GM21360 (cell line): ENCODE results near the gene SNX8.
"Not testable (repeated sequence)": the region's sequence is repeated elsewhere in the genome, so short reads cannot be mapped to it uniquely, and the experiment has no call there.

ENCODE experiments used
- ATAC-seq: cut with Tn5 transposase; IDR thresholded peaks from one replicate; pipeline ENCODE4 v1.9.1; 2021; ENCODE audit warnings: mild to moderate bottlenecking, moderate library complexity; ENCODE audit not compliant: unreplicated experiment

The SNX8 gene

DNA sequence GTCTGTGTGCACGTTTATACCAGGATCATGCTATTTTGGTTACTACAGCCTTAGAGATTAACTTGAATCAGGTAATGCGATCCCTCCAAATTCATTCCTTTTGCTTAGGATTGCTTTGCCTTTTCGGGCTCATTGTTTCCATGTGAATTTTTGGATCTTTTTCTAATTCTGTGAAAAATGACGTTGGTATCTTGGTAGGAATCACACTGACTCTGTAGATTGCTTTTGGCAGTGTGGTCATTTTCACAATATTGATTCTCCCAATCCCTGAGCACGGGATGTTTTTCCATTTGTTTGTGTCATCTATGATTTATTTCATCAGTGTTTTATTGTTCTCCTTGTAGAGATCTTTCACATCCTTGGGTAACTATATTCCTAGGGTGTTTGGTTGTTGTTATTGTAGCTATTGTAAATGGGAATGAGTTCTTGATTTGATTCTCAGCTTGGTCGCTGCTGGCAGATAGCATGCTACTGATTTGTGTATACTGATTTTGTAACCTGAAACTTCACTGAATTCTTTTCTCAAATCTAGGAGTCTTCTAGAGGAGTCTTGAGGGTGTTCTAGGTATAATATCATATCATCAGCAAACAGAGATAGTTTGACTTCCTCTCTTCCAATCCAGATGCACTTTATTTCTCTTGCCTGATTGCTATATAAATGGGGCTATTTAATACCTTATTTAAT lies 18.2 kb downstream of the SNX8 start:
- no peak for ATAC-seq

DNA sequence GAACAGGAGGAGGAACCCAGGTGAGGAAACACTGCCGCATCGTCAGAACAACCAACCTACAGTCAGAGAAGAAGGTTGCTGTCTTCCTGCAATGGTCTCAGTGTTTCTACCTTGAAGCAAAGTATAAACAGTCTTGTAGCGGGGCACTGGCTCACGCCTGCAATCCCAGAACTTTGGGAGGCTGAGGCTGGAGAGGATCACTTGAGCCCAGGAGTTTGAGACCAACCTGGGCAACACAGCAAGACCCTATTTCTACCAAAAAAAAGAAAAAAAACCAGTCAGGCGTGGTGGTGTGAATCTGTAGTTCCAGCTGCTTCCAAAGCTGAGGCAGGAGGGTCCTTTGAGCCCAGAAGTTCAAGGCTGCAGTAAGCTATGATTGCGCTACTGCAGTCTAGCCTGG lies 23.4 kb downstream of the SNX8 start:
- no peak for ATAC-seq

- ATAC-seq: no peak
Measured at GRCh38 chr7:2289621-2290020, 24.6 kb downstream of the SNX8 start.

DNA sequence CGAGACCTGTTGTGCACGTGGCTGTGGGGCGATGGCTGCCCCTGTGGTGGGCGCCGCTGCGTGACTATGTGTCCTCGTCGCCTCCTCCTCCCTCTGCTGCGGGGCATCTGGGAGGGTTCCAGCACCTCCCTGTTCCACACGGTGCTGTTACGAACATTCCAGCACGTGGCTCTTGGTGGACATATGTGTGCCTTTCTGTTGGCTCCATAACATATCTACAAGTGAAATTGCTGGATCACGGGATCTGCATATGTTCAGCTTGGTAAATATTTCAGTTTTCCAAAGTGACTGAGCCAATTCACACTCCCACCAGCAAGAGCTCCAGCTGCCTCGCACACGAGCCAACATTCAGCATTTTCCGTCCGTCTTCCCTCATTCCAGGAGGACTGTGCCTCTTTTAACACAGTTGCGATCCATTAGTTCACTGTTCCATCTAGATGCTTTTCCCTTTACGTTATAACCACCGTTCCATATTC lies 25.1 kb downstream of the SNX8 start:
- no peak for ATAC-seq

GRCh38 chr7:2288503-2288902 lies 25.7 kb downstream of the SNX8 start:
- ATAC-seq: peak; percentile 68

- ATAC-seq: no peak
Measured at GRCh38 chr7:2287745-2288144, 26.5 kb downstream of the SNX8 start.

DNA sequence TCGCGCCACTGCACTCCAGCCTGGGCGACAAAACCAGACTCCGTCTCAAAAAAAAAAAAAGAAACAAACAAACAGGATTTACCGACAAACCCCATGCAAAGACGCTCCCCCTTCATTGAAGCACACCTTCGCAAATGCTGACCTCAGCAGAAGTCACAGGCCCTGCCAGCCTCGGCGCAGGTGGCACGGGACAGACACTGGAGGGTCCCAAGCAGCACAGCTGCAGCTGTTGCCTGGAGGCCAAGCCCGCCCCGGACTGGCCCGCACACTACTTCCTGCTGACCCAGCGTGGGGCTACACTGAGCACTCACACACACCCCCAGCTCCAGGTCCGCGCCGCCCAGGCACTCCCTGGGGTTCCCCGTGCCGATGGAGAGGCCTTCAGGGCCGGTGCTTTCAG lies 31.2 kb downstream of the SNX8 start:
- no peak for ATAC-seq

DNA sequence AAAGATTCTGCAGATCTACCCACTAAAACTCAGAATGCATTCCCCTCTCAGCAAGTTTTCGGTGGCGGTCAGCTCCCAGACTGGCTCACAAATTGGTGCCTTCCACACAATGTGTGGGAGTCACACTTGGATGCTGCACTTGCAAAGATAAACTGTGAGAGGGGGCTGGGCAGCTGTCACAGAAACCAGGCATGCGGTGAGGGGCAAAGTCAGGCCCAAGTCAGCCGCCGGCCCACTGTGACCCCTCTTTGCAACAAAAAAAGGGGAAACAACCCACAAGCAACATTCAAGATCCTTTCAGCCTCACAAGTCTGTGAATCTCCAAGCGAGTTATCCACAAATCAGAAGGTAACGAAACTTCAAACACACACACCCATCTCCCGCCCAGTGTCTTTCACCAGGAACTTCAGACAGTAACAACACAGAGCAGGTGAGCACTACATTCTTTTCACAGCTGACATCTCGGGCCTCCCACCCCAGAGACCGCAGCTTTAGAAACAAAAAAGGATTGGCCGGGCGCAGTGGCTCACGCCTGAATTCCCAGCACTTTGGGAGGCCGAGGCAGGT lies 32.0 kb downstream of the SNX8 start:
- no peak for ATAC-seq

GRCh38 chr7:2281541-2281940 lies 32.7 kb downstream of the SNX8 start:
- ATAC-seq: no peak

- ATAC-seq: no peak
Measured at GRCh38 chr7:2280424-2280823, 33.8 kb downstream of the SNX8 start.

DNA sequence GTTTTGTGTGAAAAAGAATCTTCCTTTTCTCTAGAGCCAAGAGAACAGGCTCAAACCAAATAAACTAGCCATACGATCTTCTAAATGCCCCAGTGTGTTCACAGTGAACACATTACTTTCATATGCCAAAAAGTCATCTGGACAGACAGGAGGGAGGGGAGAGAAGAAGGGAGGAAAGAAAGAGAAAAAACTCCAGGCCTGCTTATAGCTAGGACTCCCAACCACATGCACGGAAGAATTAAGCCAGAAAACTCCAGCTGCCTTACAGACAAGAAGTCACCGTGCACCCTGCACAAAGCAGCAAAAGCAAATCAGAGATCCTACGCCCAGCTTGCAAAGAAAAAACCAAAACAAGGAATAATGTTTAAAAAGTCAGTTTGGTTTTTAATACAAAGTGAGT lies 34.3 kb downstream of the SNX8 start:
- ATAC-seq: no peak

- no peak for ATAC-seq
Measured at GRCh38 chr7:2278026-2278425, 36.2 kb downstream of the SNX8 start.

GRCh38 chr7:2276107-2276506 lies 38.1 kb downstream of the SNX8 start:
- ATAC-seq: no peak

DNA sequence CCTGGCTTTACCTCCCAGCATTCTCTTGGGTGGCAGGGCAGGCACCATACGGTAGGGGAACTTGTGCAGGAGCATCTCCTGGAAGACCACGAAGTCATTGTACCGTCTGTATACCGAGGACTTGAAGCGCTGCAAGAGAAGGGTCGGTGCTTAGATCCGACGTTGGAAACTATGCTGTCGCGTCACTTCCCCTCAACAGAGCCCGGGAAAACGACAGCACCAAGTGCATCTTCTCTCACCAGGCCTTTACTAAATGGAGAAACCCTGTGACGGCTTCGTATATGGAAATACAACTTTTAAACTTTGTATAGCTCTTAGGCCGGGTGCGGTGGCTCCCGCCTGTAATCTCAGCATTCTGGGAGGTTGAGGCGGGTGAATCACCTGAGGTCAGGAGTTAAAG lies 39.1 kb downstream of the SNX8 start:
- ATAC-seq: no peak

- no peak for ATAC-seq
Measured at GRCh38 chr7:2274666-2275065, 39.6 kb downstream of the SNX8 start.

GRCh38 chr7:2273866-2274265 lies 40.4 kb downstream of the SNX8 start:
- ATAC-seq: no peak

GRCh38 chr7:2272031-2272430 lies 42.2 kb downstream of the SNX8 start:
- ATAC-seq: no peak

DNA sequence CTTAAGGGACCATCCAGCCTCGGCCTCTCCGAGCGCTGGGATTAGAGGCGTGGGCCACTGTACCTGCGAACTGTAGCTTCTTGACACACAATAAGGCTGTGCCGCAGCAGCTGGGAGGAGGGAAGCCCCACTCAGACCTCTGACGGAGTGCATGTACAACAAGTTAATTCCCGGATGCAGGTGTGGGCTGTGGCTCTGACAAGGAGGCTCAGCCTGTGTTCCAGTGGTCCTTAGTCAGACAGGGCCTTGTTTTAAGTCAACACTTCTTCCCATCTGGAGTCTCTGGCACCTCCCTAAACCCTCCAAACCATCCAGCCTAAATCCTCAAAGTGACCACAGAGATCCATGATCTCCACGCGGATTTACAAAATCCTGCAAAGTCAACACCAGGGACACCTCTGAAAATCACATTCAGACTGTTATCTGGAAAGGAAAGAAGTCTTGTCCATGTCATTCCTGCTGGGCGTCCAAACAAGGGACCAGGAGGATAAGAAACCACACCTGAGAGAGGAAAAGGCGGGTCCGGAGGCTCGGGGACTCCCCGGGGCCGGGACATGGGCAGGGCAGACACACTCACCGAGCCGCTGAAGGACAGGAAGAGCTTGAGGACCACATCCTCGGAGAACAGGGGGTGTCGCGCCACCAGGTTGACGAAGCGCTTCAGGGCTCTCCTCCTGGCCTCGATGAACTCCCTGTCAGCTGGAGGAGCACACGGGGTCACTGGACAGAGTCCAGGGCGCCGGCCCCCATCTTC lies 42.8 kb downstream of the SNX8 start:
- ATAC-seq: no peak

GRCh38 chr7:2270495-2270894 lies 43.7 kb downstream of the SNX8 start:
- ATAC-seq: no peak

- ATAC-seq: no peak
Measured at GRCh38 chr7:2269991-2270460, 44.2 kb downstream of the SNX8 start.

GRCh38 chr7:2269089-2269990 lies 44.9 kb downstream of the SNX8 start:
- not testable (repeated sequence) for ATAC-seq
